ENCODE measurements around the gene FOXP4. TPM values are rescaled to one million over a fixed set of nuclear protein-coding genes. Genes with fewer than 3 reads are reported as not detected.

Gene FOXP4
- total RNA-seq, 1 experiment from 2014 or later: 4.6 TPM

DNA sequence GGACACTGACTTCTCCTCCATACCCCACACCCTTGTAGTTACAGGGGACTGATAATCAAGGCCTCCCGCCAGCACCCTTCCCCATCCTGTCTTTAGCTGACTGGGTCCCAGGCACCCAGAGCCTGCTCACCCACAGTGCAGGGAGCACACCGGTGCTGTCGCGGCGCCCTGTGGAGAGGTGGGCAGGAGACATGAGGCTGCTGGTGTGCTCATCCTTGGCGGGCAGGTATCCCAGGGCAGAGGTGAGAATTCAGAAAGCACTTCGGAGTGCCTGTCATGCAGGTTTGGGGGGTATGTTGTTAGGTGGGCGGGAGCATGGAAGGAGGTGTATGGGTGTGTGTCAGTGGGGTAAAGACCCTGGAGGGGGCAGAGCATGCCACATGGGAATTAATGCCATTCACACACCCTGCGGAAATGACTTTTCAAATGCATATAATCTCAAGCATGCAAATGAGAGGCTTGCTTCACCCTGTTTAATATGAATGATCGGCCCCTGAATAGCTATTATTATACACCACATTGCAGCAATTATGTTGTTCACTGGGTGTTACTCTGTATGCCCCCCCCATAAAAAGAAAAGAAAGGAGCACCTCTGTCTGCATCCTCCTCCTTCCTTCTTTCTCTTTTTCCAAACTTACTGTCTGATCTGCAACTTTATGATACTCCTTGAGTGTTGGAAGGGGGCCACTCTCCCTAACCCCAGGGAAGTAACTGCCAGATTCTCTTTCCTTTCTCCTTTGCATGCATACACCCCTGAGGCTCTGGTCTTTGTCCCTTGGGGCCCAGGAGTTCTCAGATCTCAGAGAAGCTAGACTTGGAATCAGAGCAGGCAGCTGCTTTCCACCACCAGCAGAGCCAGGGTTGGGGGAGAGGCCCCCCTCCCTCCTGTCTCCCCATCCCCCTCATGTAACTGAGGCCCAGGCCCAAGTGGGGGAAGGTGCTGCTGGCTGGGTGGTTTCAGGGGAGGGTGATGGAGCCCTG, 16.0 kb downstream of the FOXP4 start:
- peak; percentile 8 for DNase-seq (ENCODE audit: low read depth)

DNA sequence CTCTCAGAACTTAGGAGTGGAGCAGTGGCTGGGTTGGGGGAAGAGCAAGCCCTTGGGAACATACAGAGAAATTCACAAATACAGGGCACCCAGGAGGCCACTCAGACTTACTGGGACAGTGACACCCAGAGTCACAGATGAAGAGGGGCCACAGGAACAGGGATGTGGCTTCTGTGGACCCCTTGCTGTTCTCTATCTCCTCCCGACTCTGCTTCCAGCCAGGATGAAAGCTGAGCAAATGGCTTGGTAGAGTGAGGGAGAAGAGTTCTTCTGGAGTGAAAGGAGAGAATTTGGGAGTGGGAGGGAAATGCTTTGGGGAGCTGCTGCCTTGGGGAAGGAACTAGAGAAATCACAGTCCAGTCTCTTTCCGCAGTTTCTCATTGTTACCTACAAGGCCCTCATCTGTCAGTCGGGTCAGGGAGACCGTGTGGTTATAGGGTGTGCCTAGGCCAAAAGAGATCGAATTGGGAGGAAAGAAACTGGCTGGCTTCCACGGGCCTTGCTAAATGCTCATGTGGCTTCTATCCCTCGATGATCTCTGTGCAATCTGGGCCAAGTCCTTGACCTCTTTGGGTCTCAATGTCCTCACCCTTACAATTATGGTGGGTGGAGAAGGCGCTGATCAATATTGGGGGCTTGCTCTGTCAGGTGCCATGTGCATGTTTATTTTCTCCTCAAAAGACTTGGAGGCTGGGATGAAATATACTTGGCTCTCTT, 17.0 kb downstream of the FOXP4 start:
- DNase-seq (ENCODE audit: low read depth): no peak

DNA sequence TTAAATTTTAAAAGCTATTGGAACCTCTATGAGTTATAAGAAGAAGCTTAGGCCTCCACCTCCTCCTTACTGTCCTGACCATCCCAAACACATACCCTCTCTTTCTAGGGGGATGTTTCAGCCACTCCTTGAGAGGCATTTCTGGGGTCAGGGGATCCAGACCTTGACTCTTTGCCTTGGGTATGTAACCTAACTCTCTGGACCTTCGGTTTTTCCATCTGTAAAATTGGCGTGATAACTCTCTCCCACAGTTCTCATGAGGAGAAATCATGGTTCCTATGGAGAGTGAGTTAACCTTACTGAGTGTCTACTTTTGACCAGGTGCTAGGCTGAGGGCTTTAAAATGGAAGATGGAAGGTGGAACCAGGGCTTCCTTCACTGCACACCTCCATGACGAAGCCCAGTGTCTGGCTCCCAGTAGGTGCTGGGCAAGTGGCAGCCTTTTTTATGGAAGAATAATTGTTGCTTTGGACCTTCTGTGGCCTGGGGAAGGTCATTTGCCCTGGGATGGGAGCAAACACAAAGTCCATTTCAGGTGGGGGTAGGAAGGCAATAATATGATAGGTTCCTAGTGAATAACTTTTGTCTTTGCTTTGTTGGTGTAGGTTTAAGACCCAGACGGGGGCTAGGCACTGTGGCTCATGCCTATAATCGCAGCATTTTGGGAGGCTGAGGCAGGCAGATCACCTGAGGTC, 18.4 kb downstream of the FOXP4 start:
- DNase-seq (ENCODE audit: low read depth): no peak

DNA sequence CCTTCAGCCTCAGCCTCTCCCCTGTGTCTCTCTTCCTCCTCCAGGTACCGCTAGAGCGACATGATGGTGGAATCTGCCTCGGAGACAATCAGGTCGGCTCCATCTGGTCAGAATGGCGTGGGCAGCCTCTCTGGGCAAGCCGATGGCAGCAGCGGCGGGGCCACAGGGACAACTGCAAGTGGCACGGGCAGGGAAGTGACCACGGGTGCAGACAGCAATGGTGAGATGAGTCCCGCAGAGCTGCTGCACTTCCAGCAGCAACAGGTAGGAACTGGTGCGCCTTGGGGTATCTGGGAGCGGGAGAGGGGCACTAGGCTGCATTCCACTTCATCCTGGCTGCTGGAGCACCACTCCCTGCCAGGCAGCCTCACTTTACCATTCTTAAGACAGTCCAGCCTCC, 19.5 kb downstream of the FOXP4 start:
- DNase-seq (ENCODE audit: low read depth): no peak

DNA sequence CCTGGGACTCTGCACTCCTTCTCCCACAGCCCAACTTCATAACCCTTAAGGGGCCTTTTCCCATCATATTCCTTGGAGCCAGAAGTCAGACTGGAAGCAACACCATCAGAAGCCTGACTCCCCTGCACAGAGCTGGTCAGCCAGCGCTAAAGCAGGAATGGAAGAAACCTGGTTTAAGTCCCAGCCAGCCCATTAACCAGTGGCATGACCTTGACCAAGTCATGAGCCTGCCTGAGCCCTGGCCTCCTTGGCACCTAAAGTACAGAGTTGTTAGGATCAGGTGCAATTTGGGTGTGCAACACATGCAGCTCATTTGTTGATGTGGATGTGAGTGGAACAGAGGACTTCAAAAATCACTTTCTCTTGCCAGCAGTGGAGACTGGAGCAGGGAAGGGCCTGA, 20.8 kb downstream of the FOXP4 start:
- DNase-seq (ENCODE audit: low read depth): no peak

DNA sequence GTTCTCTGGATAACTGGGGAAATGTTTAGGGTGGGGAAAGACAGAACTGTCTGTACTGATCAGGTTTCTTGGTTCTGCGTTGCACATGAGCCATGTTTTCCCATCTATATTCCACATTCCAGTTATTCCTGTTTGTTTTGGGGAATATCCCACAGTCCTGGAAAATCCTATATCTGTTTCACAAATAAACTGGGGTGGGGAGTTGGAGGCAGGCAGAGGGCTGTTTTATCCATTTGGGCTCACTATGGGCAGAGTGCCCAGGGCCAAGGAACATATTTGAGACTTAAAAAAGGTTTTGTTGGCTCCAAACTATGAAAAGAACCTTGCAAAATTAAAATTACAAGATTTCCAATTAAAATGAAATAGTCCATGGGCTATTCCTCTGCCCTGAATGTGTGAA, 21.5 kb downstream of the FOXP4 start:
- no peak for DNase-seq (ENCODE audit: low read depth)

DNA sequence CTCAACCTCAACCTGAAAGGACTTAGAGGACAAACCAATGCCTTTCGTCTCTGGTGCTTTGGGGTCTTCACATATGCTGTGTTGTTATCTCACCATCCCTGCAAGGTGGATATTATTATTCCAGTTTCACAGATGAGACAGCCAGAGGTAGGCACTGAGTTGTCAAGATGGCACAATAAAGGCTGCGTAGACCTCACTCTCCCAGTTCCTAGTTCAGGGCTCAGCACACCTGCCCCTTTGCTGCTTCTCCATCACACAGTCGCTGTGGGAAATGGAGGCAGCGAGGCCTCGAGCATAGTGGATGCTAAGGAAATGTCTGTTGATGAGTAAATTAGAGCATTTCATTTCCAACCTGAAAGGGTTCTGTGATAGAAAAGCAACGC, 22.0 kb downstream of the FOXP4 start:
- DNase-seq (ENCODE audit: low read depth): no peak

DNA sequence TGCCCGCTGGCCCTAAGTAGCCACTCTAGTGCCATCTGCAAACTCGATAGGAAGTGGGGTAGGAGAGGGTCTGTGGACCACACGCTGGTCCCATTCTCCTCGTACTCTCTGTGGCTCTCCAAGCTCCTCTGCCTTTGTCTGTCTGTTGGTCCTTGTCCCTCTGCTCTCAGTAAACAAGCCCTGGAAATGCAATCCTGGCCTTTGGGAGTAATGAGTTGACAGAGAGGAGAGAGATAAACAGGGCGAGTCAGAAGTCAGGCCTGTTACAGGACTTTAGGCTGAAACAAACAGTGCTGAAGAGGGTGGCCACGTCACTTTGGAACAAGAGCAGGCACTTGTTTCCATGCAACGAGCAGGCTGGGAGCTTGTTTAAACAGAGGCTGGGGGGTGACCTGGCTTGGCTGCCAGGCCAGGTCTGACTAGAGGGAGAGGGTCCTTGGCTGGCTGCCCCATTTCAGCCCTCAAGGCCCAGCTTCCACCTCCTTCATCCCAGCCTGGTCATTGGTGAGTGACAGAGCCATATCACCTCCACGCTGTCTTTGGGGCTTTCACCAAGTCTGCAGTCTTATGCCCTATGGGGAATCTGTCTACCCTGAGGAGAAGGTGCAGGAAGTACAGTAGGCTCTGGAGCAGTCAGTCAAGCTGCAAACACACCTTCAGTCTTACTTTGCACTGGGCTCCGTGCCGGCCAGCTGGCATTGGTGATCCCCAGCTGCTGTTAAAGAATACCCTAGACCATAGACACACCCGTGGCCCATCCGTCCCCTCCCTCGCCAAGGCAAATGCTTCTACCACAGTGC, 22.6 kb downstream of the FOXP4 start:
- DNase-seq (ENCODE audit: low read depth): no peak

DNA sequence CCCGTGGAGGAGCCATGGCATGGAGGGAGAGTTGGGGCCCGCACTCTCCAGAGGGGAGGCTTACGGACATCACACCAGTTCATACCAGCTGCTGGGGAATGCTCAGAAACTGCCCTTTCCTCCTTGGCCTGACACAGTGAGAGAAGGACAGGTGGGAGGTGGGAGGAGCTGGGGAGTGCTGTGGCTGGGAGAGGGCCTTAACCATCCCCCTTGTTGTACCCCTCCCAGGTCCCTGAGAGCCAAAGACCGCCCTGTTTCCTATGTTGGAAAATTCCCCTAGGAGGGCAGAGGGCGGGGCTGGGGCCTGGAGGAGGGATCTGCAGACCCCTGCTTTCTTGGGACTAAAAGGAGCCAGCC, 24.1 kb downstream of the FOXP4 start:
- no peak for DNase-seq (ENCODE audit: low read depth)

DNA sequence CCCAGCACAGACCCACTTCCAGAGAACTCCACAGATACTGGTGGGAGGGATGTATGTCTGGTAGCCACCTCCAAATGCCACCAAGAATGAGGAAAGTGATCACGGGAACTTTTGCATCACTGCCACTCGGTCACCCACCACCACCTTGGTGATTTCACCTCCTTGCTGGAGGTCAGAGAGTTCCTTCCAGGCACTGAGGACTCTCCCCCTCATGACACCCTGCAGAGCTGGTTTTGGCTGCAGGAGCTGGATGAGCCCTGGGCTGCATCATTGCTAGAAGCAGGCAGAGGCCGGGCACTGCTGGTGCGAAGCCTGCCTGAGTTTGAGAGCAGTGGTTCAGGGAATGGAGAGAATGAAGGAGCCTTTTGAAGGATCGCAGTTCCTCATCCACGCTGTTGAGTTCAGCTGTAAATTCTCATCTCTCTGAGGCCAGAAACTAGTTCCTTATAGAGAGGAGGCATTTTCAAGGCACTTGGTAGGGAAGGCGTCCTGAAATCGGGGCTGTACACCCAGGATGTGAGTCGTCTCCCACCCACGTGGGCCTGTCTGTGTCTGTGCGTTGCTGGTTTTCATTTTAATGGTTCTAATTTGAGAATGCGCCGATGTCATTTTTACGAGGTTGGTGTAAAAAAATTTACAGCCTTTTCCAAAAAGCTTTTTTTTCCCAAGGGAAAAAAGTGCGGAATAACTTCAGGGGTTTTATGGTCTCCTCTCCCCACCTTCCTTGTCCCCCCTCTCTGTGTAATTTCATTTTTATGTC, 25.0 kb downstream of the FOXP4 start:
- no peak for DNase-seq (ENCODE audit: low read depth)

DNA sequence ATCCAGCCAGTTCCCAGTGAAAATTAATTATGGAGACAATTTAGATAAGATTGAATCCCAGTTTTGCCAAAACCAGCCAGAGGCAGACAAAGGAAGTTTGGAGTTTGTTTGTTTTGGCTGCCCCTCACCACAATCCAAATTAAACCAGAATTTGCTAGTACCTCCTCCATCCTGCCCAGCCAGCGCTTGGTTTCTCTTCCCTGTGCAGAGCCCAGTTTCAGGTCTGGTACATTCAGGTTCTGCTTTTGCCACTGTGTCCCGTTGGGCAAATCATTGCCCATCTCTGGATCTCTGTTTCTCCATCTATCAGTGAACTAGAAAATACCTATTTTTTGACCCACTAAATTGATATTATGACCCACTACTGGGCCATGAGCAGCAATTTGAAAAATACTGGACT, 26.4 kb downstream of the FOXP4 start:
- DNase-seq (ENCODE audit: low read depth): no peak

DNA sequence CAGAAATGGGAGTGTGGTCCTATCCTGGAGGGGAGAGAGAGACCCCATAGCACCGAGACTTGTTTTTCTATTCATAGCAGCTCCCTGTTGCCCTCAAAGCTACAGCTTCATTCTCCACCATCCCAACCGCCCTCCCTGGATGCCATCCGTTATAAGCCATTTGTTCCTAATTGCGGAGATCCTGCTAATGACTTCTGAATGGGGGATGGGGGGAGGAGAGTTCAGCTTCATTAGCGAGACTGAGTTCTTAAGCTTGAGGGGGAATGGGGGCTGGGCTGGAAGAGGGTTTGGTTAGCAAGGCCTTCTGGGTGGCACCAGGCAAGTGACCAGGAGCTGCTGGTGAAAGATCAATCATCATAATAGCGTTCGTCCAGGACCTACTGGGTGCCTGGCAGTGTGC, 27.1 kb downstream of the FOXP4 start:
- no peak for DNase-seq (ENCODE audit: low read depth)

DNA sequence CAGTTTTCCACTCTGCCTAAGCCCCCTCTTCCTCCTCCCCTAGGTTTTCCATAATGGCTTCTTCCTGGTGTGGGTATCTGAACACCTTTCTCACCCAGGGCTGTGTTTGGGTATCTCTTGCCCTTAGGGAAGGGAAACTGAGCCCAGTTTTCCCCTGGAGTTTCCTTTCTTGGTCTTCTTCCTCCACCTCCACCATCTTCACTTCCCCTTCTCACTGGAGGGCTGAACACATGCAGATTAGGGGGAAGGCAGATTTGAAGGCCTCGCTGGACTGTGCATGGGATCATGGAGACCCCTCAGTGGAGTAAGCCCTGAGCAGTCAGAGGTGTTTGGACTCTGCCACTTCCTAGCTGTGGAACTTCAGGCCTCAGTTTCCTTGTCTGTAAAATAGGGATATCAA, 27.8 kb downstream of the FOXP4 start:
- DNase-seq (ENCODE audit: low read depth): no peak

DNA sequence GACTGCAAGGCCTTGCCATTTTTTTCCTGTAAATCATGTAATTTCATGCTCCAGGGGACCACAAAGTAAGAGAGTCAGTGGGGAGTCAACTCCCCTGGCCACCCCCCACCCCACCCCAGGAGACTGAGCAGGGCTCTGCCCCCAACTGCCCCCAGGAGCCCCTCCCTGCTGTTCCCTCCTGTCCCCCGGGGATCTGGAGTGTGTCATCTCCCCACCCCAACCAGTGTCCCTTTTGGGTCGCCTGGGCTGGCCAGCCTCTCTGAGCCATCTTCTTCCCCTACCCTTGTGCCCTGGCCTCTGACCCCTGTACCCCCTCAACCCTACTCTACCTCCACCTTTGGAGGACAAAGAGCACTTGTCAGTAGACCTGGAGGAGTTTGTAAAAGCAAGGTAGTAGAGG, 29.4 kb downstream of the FOXP4 start:
- no peak for DNase-seq (ENCODE audit: low read depth)

DNA sequence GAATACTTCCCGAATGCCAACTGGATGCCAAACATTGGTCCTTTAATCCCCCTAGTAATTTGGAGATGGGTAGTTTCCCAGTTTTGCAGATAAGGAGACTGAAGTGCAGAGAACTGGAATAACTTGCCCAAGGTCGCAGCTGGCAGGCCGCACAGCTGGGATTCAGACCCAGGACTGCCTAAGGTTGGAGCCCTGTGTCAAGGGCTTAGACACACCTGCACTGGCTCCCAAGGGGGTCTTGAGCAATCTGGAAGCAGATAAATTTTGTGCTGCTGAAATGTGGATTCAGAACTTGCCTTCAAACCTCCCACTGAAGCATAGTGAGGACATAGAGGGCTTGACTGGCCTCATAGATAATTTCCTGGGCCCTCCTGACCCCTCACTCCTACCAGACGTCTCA, 30.5 kb downstream of the FOXP4 start:
- DNase-seq (ENCODE audit: low read depth): no peak

DNA sequence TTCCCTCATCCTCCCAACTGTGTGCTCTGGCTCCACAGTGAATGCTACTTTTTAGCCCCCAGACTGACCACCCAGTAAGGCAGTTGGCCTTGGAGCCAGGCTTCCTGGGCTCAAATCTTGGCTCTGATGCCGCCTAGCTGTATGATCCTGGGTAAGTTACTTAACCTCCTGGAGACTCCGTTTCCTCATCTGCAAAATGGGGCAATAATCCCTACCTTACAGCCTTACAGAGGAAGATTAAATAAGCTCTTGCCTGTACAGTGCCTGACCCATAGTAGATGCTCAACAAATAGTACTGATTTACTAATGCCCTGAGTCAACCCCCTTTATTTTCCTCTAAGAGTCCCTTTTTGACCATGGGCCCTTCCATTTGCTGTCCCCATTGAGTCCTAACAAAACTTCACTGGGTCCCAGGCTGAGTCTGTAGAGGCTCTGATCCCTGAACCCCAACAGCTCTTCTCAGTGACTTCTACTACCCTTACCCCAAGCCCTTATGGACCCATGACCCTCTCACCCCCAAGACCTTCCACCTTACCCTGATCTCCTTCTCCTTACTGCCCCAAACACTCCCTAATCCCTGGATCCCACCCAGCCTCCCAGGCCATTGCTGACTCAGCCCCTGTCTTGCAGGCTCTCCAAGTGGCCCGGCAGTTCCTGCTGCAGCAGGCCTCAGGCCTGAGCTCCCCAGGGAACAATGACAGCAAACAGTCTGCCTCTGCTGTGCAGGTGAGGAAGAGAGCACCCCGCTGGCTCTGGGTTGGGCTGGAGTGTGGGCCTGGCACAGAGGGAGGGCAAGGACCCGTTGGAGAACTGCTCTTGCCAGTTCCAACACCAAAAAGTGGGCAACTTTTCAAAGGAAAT, 31.4 kb downstream of the FOXP4 start:
- DNase-seq (ENCODE audit: low read depth): no peak

DNA sequence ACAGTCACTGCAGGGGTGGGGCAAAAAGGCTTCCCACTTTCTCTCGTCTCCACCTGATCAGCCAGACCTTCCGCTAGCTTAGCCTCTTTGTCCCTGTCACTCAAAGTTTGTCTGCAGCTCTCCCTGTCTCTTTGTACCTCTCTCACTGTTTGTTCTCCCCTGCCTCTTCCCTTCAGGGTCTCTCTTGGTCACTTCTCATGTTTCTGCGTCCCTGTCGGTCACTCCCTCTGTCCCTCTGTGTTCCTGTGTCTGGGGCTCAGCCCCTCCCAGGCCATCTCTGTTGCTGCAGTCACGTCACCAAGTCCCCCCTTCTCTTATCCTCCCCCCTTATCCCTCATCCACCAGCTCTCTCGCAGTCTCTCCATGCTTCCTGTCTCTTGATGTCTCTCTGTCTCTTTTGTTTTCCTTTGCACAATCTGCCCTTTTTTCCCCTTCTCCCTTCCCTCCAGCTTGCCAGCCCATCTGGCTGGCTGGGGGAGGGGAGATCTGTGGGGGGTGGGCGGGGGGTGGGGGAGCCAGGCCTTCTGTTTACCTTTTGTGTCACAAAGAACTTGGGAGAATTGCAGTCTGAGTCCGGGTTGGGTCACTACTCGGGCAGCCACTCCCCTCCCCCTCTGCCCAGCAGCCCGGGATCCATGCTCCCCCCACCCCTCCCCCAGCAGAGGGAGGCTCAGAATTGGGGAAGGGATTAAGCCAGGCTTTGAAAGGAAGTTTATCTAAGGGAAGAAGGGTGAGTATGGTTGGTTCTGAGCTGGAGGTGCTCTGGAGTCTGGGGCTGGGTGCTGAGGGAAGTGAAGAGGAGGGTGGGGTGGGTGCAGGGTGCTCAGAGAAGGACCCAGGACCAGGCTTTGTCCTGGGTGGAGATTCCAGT, 32.3 kb downstream of the FOXP4 start:
- peak; percentile 26 for DNase-seq (ENCODE audit: low read depth)

DNA sequence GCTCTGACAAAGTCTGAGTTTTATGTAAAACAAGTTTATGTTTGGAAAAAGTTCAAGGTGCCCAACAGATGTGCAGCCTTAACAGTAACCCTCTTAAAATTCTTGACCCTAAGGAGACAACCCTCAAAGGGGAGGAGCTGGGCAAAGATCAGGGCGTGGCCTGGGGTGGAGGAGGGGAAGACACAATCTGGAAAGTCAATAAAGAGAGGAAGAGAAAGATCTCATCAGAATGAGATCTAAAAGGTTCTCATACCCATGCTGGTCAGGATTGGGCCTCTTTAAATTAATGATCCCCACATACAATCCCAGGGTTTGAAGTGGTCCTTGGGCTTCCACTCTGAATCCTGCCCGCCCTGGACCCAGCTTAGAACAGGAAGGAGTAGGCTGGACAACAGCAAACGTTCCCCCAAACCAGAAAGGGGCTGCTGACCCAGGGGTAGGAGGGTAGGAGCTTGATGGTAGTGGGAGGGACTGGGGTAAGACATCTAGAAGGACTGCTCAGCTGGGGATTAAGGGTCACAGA, 33.0 kb downstream of the FOXP4 start:
- DNase-seq (ENCODE audit: low read depth): no peak

DNA sequence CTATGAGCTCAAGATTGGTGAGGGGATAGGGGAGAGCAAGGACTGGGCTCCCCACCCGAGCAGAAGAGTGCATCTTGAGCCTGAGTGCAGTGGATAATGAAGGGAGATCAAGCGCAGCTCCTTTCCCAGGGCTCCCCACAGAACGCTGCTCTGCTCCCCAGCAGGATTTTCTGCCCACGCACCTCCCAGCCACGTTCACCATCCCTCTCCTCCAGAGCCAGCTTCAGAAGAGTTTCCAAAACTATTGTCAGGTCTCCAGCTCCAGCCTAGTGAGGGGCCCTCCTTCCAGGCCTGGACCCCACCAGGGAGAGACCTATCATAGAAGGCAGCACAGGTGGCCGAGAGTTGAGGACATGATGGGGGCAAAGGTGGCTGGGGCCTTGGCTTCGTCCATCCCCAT, 34.5 kb downstream of the FOXP4 start:
- no peak for DNase-seq (ENCODE audit: low read depth)

Measured in LHCN-M2 (cell line).